HCT116 (cell line): Measurements from ENCODE around the gene FAM53B.

ENCODE experiments used
- ATF3 ChIP-seq: IDR thresholded peaks from 2 replicates; pipeline ENCODE4 v1.6.1; 2012
- CEBPB ChIP-seq: IDR thresholded peaks from 2 replicates; pipeline ENCODE4 v1.6.1; 2012; ENCODE audit warnings: low read depth
- CTCF ChIP-seq, 3 experiments: fragments of 200-600 bp in 1 of 3; sonication (generic) in 1 of 3; IDR thresholded peaks in 2 of 3; conservative IDR thresholded peaks in 1 of 3; 2 replicates each; pipeline ENCODE4 v1.5.1; 2012 to 2017; ENCODE audit warnings: low read depth in 2 of 3, low read length in 2 of 3, antibody characterized with exemption in 1 of 3, borderline replicate concordance in 1 of 3, control low read depth in 1 of 3, mild to moderate bottlenecking in 1 of 3, mixed read lengths in 1 of 3, mixed run types in 1 of 3, moderate library complexity in 1 of 3; ENCODE audit not compliant: insufficient read depth in 1 of 3
- ELF1 ChIP-seq: IDR thresholded peaks from 2 replicates; pipeline ENCODE4 v1.6.1; 2012; ENCODE audit warnings: low read depth, borderline replicate concordance
- EZH2 ChIP-seq: fragments of 200-600 bp; sonication (generic); IDR thresholded peaks from 2 replicates; pipeline ENCODE4 v1.6.1; 2017; ENCODE audit warnings: antibody characterized with exemption, mixed run types
- FOSL1 ChIP-seq: IDR thresholded peaks from 2 replicates; pipeline ENCODE4 v1.6.1; 2012; ENCODE audit warnings: low read depth
- JUND ChIP-seq: IDR thresholded peaks from 2 replicates; pipeline ENCODE4 v1.6.1; 2012
- POLR2A ChIP-seq: IDR thresholded peaks from 2 replicates; pipeline ENCODE4 v1.7.0; 2011; ENCODE audit warnings: borderline replicate concordance; ENCODE audit not compliant: insufficient read depth, insufficient read length; ENCODE audit errors: extremely low read depth
- POLR2AphosphoS5 ChIP-seq: IDR thresholded peaks from 2 replicates; pipeline ENCODE4 v1.6.1; 2011; ENCODE audit warnings: mild to moderate bottlenecking, low read depth, low read length, moderate library complexity
- SRF ChIP-seq: IDR thresholded peaks from 2 replicates; pipeline ENCODE4 v1.6.1; 2012; ENCODE audit warnings: low read depth
- TCF7L2 ChIP-seq: IDR thresholded peaks from 2 replicates; pipeline ENCODE4 v1.7.0; 2011; ENCODE audit warnings: borderline replicate concordance, inconsistent platforms; ENCODE audit not compliant: insufficient read depth, insufficient read length; ENCODE audit errors: extremely low read depth
- ZBTB33 ChIP-seq: IDR thresholded peaks from 2 replicates; pipeline ENCODE4 v1.6.1; 2011; ENCODE audit warnings: mild to moderate bottlenecking, low read length, moderate library complexity; ENCODE audit not compliant: insufficient replicate concordance; ENCODE audit errors: extremely low read depth

DNA sequence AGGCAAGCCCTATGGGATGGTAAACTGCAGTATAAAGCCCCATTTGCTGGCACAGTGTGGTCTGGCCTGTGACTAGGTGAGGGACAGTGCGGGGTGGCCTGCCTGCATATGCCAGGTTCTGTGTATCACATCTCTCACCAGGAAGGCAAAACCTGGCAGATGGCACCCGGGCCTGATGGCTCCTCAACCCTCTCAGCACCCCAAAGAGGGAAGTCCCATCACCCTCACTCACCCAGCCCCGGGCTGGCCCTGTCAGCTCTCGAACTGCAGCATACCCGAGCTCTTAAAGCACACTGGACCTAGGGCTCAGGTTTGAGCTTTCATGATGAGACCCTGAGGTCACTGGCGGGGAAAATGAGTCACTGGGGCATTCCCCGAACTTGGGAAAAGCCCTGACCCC, 152.1 kb downstream of the FAM53B start:
- no peak for TF ChIP-seq EZH2
- TF ChIP-seq ELF1: no peak
- TF ChIP-seq POLR2A: no peak
- TF ChIP-seq POLR2AphosphoS5: no peak
- TF ChIP-seq CTCF (IDR thresholded peaks at IDR 0.05 in 2 of 3, conservative IDR thresholded peaks at IDR 0.05 in 1 of 3; ENCODE audit: borderline replicate concordance in 1 of 3, insufficient read depth in 1 of 3, low read depth in 2 of 3, low read length in 2 of 3): no peak
- TF ChIP-seq CEBPB: no peak
- no peak for TF ChIP-seq FOSL1
- no peak for TF ChIP-seq SRF
- TF ChIP-seq ZBTB33: no peak
- TF ChIP-seq ATF3: no peak
- no peak for TF ChIP-seq TCF7L2
- TF ChIP-seq JUND: no peak
